H9 (cell line): ENCODE measurements around the gene CACNA2D3. TPM values are rescaled to one million over a fixed set of nuclear protein-coding genes. Genes with fewer than 3 reads are reported as not detected.

Source experiments
- DNase-seq: peaks from one replicate; pipeline ENCODE4 v3.0.0-alpha.2; 2017
- H2AFZ ChIP-seq: one replicate; pipeline ENCODE4 v1.6.1; 2013; ENCODE audit warnings: mild to moderate bottlenecking, low read length, control low read depth, moderate library complexity
- H2AK5ac ChIP-seq: 2 replicates; pipeline ENCODE4 v1.6.1; 2013; ENCODE audit warnings: low read length, control low read depth, mixed read lengths; ENCODE audit not compliant: insufficient read length
- H2BK120ac ChIP-seq: one replicate; pipeline ENCODE4 v1.6.1; 2013; ENCODE audit warnings: low read depth, mild to moderate bottlenecking, low read length, control low read depth, inconsistent platforms; ENCODE audit not compliant: poor library complexity, severe bottlenecking
- H2BK12ac ChIP-seq: 2 replicates; pipeline ENCODE4 v1.6.1; 2013; ENCODE audit warnings: low read length, control low read depth, mixed read lengths, low read depth; ENCODE audit not compliant: insufficient read length
- H2BK15ac ChIP-seq: 2 replicates; pipeline ENCODE4 v1.6.1; 2013; ENCODE audit warnings: low read depth, low read length, control low read depth
- H2BK20ac ChIP-seq: one replicate; pipeline ENCODE4 v1.6.1; 2013; ENCODE audit warnings: low read depth, mild to moderate bottlenecking, low read length, control low read depth, inconsistent platforms; ENCODE audit not compliant: poor library complexity, severe bottlenecking
- H2BK5ac ChIP-seq: 2 replicates; pipeline ENCODE4 v1.6.1; 2013; ENCODE audit warnings: low read length, control low read depth, mixed read lengths; ENCODE audit not compliant: insufficient read length
- H3K14ac ChIP-seq: 2 replicates; pipeline ENCODE4 v1.6.1; 2013; ENCODE audit warnings: low read length, control low read depth; ENCODE audit not compliant: insufficient read depth
- H3K18ac ChIP-seq: 2 replicates; pipeline ENCODE4 v1.6.1; 2013; ENCODE audit warnings: low read depth, mild to moderate bottlenecking, mixed read lengths, low read length, control low read depth; ENCODE audit not compliant: insufficient read length
- H3K23ac ChIP-seq: 2 replicates; pipeline ENCODE4 v1.6.1; 2013; ENCODE audit warnings: low read length, control low read depth, mixed read lengths, low read depth; ENCODE audit not compliant: insufficient read length
- H3K23me2 ChIP-seq: 2 replicates; pipeline ENCODE4 v1.6.1; 2013; ENCODE audit warnings: low read depth, mild to moderate bottlenecking, mixed read lengths, low read length, control low read depth; ENCODE audit not compliant: insufficient read length, poor library complexity, severe bottlenecking
- H3K27ac ChIP-seq: 2 replicates; pipeline ENCODE4 v1.5.1; 2013; ENCODE audit warnings: low read length, control low read depth, mixed read lengths, low read depth; ENCODE audit not compliant: insufficient read length
- H3K27me3 ChIP-seq: 2 replicates; pipeline ENCODE4 v1.6.1; 2013; ENCODE audit warnings: low read length, control low read depth, inconsistent platforms; ENCODE audit not compliant: insufficient read depth
- H3K4ac ChIP-seq: 2 replicates; pipeline ENCODE4 v1.6.1; 2013; ENCODE audit warnings: low read depth, mild to moderate bottlenecking, control low read depth, inconsistent platforms, low read length, moderate library complexity
- H3K4me1 ChIP-seq: 2 replicates; pipeline ENCODE4 v1.6.1; 2013; ENCODE audit warnings: low read length, control low read depth, inconsistent platforms; ENCODE audit not compliant: insufficient read depth
- H3K4me2 ChIP-seq: 2 replicates; pipeline ENCODE4 v1.6.1; 2013; ENCODE audit warnings: low read length, control low read depth, mixed read lengths; ENCODE audit not compliant: insufficient read length, insufficient read depth
- H3K56ac ChIP-seq: 2 replicates; pipeline ENCODE4 v1.6.1; 2013; ENCODE audit warnings: low read depth, mild to moderate bottlenecking, mixed read lengths, low read length, control low read depth; ENCODE audit not compliant: insufficient read length
- H3K79me1 ChIP-seq: 2 replicates; pipeline ENCODE4 v1.6.1; 2013; ENCODE audit warnings: low read depth, mild to moderate bottlenecking, moderate library complexity, low read length, control low read depth, inconsistent platforms; ENCODE audit not compliant: insufficient read depth, poor library complexity, severe bottlenecking
- H3K79me2 ChIP-seq: 2 replicates; pipeline ENCODE4 v1.6.1; 2013; ENCODE audit warnings: low read length, control low read depth, inconsistent platforms; ENCODE audit not compliant: insufficient read depth
- H3K9ac ChIP-seq: 2 replicates; pipeline ENCODE4 v1.6.1; 2013; ENCODE audit warnings: low read length, control low read depth, mixed read lengths; ENCODE audit not compliant: insufficient read length; ENCODE audit errors: extremely low read depth
- H3K9me3 ChIP-seq: one replicate; pipeline ENCODE4 v1.6.1; 2013; ENCODE audit warnings: low read depth, low read length, inconsistent platforms; ENCODE audit not compliant: control insufficient read depth
- H3T11ph ChIP-seq: one replicate; pipeline ENCODE4 v1.6.1; 2013; ENCODE audit warnings: mild to moderate bottlenecking, low read length, control low read depth, inconsistent platforms
- H4K20me1 ChIP-seq: one replicate; pipeline ENCODE4 v1.6.1; 2013; ENCODE audit not compliant: control insufficient read depth, insufficient read length, insufficient read depth
- H4K5ac ChIP-seq: 2 replicates; pipeline ENCODE4 v1.6.1; 2013; ENCODE audit warnings: low read depth, mild to moderate bottlenecking, mixed read lengths, low read length, control low read depth; ENCODE audit not compliant: insufficient read length
- H4K8ac ChIP-seq: replicated peaks from 2 replicates; pipeline ENCODE4 v1.6.1; 2013; ENCODE audit warnings: low read length, control low read depth, mixed read lengths, low read depth; ENCODE audit not compliant: insufficient read length
- H4K91ac ChIP-seq: 2 replicates; pipeline ENCODE4 v1.6.1; 2013; ENCODE audit warnings: low read depth, mild to moderate bottlenecking, moderate library complexity, mixed read lengths, low read length, control low read depth; ENCODE audit not compliant: insufficient read length
- H3K27ac Mint-ChIP-seq, 3 experiments: 2 replicates in 2 of 3; 3 replicates in 1 of 3; pipeline ENCODE4 v1.8.0; 2020 to 2021; ENCODE audit warnings: mixed read lengths in 3 of 3, mild to moderate bottlenecking in 1 of 3, moderate library complexity in 1 of 3
- H3K27me3 Mint-ChIP-seq: 2 replicates; pipeline ENCODE4 v1.8.0; 2021; ENCODE audit warnings: low read depth, mild to moderate bottlenecking, moderate library complexity, mixed read lengths
- H3K36me3 Mint-ChIP-seq, 3 experiments: 2 replicates in 2 of 3; 3 replicates in 1 of 3; pipeline ENCODE4 v1.8.0; 2020 to 2021; ENCODE audit warnings: low read depth in 3 of 3, mixed read lengths in 3 of 3; ENCODE audit not compliant: insufficient read depth in 1 of 3
- H3K4me1 Mint-ChIP-seq, 2 experiments: 2 replicates each; pipeline ENCODE4 v1.8.0; 2020; ENCODE audit warnings: mixed read lengths in 2 of 2
- H3K4me3 Mint-ChIP-seq, 2 experiments: 2 replicates in 1 of 2; 3 replicates in 1 of 2; pipeline ENCODE4 v1.8.0; 2020 to 2021; ENCODE audit warnings: mild to moderate bottlenecking in 2 of 2, mixed read lengths in 2 of 2, moderate library complexity in 1 of 2
- H3K9me3 Mint-ChIP-seq, 2 experiments: 2 replicates in 1 of 2; 3 replicates in 1 of 2; pipeline ENCODE4 v1.8.0; 2020; ENCODE audit warnings: mild to moderate bottlenecking in 2 of 2, mixed read lengths in 2 of 2, moderate library complexity in 1 of 2
- WGBS: extraction: QIAGEN DNeasy Blood & Tissue Kit; methylation state at CpG from one replicate; pipeline ENCODE4 v1.1.7; 2013; ENCODE audit warnings: missing lambda C conversion rate, low lambda C conversion rate, mixed read lengths; ENCODE audit not compliant: insufficient read length; ENCODE audit errors: extremely low coverage; 5-methylcytosine and 5-hydroxymethylcytosine counted together
- total RNA-seq: library from RNA; stranded (reverse); gene quantifications from 2 replicates; pipeline ENCODE4 v1.2.1, GENCODE V29; 2021
- TF ChIP-seq, protein P1 (sequence below): fragments of 200-600 bp; sonication (generic); conservative IDR thresholded peaks from 3 replicates; pipeline ENCODE4 v1.8.0; 2021; ENCODE audit warnings: antibody characterized with exemption, mild to moderate bottlenecking

Gene CACNA2D3
- total RNA-seq, 1 experiment from 2014 or later, result 3.2 TPM

DNA sequence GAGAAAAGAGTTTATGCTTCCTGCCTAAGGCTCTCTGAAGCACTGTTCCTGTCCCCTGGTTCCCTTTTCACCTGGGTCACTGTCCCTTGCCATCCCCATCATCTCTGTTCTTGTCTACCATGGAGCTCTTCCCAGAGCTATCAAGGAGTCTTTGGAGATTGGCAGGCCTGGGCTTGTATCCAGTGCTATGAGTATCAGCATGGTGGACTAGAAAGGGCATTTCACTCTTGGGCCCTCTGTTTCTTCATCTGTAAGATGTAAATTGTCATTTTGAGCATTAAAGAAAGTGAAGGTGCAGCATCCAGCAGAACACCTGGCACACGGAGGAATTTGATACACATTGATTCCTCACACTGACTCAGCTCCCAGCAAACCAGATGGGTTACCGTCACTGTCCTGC is 388.2 kb downstream of the CACNA2D3 start:
- Histone ChIP-seq H3K23me2 (no peaks in the 10 kb centered on the region), H3K79me1 (no peaks in the 10 kb centered on the region), H3T11ph (no peak overlapping the region), H2BK5ac (no peak overlapping the region), H2BK15ac (no peak overlapping the region), H2BK12ac (no peak overlapping the region), H3K18ac (no peak overlapping the region), H3K14ac (no peak overlapping the region), H3K27me3 (no peaks in the 10 kb centered on the region), H4K20me1 (no peaks in the 10 kb centered on the region), H2AK5ac (no peak overlapping the region), H4K5ac (no peak overlapping the region), H3K4me2 (no peak overlapping the region), H3K56ac (no peak overlapping the region), H3K9ac (no peak overlapping the region), H3K23ac (no peak overlapping the region), H4K91ac (no peak overlapping the region), H3K79me2 (no peaks in the 10 kb centered on the region), H2AFZ (no peak overlapping the region), H4K8ac (no peak overlapping the region), H2BK20ac (no peak overlapping the region), H3K27ac (no peak overlapping the region), H3K4me1 (no peaks in the 10 kb centered on the region), H3K9me3 (no peaks in the 10 kb centered on the region), H2BK120ac (no peak overlapping the region), H3K4ac (no peak overlapping the region)
- no peak overlapping the region for H3K4me3 Mint-ChIP-seq
- H3K27me3 Mint-ChIP-seq, result peaks cover 6% of the 10 kb centered on the region
- no CpG with 5 or more reads among the region's 2 CpGs for WGBS
- peaks cover 0 to 5% (median 4%) of the 10 kb centered on the region in 3 experiments; a peak in 3 of 7 replicates for H3K36me3 Mint-ChIP-seq
- H3K9me3 Mint-ChIP-seq, result peaks cover 10 to 16% of the 10 kb centered on the region in 2 experiments; a peak in 4 of 5 replicates
- TF ChIP-seq, protein P1, sequence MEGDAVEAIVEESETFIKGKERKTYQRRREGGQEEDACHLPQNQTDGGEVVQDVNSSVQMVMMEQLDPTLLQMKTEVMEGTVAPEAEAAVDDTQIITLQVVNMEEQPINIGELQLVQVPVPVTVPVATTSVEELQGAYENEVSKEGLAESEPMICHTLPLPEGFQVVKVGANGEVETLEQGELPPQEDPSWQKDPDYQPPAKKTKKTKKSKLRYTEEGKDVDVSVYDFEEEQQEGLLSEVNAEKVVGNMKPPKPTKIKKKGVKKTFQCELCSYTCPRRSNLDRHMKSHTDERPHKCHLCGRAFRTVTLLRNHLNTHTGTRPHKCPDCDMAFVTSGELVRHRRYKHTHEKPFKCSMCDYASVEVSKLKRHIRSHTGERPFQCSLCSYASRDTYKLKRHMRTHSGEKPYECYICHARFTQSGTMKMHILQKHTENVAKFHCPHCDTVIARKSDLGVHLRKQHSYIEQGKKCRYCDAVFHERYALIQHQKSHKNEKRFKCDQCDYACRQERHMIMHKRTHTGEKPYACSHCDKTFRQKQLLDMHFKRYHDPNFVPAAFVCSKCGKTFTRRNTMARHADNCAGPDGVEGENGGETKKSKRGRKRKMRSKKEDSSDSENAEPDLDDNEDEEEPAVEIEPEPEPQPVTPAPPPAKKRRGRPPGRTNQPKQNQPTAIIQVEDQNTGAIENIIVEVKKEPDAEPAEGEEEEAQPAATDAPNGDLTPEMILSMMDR, result no peak
- peaks cover 0 to 2% of the 10 kb centered on the region in 2 experiments; a peak in 1 of 4 replicates for H3K4me1 Mint-ChIP-seq
- no peak for DNase-seq
- H3K27ac Mint-ChIP-seq, result no peak overlapping the region
